ENCODE measurements around the gene UROS.

DNA sequence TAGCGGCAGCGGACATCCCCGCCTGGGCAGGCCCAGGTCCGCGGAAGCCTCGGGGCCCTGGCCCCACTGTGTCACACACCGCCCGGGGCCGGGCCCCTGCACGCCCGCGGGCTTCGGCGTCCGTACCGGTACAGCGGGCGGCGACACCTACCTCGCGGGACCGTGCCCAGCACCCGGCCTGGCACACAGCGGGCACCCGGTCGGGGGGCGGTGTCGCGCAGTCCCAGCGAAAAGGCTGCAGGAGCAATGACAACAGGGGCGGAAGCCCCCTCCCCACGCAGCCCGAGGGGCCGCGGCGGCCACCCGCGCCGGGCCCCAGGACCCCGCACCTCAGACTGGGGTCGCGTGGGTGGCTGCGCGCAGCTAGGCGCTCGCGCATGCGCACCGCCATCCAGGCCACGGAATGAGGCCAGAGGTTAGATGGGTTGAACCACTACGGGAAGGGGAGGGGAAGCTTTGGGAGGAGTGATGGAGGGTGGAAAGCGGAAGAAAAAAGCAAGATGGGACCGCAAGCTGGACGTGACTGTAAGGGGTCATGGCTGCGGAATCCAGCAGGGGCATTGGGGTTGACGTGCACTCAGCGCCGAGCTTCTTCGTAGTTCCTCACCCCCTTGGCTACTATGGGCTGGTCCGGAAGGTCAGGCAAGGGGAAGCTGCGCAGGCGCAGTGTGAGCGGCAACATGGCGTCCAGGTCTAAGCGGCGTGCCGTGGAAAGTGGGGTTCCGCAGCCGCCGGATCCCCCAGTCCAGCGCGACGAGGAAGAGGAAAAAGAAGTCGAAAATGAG, at the start of gene UROS, which contains the start of gene BCCIP:
- TF ChIP-seq, protein P1, sequence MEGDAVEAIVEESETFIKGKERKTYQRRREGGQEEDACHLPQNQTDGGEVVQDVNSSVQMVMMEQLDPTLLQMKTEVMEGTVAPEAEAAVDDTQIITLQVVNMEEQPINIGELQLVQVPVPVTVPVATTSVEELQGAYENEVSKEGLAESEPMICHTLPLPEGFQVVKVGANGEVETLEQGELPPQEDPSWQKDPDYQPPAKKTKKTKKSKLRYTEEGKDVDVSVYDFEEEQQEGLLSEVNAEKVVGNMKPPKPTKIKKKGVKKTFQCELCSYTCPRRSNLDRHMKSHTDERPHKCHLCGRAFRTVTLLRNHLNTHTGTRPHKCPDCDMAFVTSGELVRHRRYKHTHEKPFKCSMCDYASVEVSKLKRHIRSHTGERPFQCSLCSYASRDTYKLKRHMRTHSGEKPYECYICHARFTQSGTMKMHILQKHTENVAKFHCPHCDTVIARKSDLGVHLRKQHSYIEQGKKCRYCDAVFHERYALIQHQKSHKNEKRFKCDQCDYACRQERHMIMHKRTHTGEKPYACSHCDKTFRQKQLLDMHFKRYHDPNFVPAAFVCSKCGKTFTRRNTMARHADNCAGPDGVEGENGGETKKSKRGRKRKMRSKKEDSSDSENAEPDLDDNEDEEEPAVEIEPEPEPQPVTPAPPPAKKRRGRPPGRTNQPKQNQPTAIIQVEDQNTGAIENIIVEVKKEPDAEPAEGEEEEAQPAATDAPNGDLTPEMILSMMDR (conservative IDR thresholded peaks at IDR 0.05 in 1 of 2, IDR thresholded peaks at IDR 0.05 in 1 of 2; ENCODE audit: extremely low read depth in 1 of 2, insufficient read depth in 1 of 2, low read depth in 1 of 2, low read length in 2 of 2) = no peak
- no peak for TF ChIP-seq EZH2 (IDR thresholded peaks at IDR 0.05; ENCODE audit: borderline replicate concordance, low read length)
